ENCODE data around the gene CD84.
"Not testable (repeated sequence)": the region's sequence is repeated elsewhere in the genome, so short reads cannot be mapped to it uniquely, and the experiment has no call there.

The CD84 gene

DNA sequence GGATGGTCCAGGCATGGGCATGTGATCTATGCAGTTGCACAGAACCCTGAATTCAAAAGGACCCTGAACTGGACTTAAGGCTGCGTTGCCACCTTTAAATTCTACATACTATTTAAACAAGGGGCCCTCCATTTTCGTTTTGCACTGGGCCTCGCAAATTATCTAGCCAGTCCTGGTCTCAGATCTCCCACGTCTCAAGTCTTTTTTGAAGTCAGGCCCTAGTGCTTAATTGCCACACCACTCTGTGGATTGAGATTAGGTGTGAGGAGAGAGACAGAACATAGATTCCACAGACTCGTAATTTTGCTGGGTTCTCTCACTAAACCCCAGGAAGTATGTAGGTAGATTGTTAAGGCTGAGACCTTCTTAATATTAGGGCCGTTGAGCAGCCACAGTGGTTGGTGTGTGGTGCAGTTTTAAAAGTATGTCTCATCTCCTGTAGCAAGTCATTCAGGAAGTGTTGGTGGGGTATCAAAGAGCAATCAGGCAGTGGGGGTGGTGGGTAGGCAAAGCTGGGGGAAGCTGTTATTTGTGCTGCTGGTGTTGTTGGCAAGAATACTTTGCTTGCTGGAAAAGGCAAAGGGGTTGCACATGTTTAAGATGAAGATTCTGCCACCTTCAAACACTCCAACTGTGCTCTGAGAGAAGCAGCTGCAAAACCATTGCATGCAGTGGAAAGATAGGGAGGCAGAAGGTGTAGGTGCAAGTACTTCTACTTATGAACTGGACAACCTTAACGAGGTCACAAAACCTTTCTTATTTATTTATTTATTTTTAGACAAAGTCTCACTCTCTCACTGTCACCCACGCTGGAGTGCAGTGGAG is 11.2 kb downstream of the CD84 start:
- DNase-seq, result no peak

DNA sequence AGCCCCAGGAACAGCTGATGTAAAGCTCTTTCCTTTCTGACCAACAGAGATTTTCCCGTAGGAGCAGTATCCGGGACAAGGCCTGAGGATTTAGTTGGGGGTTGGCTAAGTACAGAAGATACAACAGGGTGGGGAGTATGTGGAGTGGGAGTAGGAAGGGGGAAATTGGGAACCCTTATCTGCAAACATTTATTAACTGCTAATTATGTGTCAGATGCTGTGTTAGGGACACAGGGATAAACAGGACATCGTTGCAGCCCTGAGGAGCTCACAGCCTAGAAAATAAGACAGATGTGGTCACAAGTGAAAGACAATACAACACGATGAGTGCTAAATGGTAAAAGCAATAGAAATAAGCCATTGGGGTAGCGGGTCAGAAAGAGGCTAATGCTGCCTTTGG is 12.0 kb downstream of the CD84 start:
- no peak for DNase-seq

DNA sequence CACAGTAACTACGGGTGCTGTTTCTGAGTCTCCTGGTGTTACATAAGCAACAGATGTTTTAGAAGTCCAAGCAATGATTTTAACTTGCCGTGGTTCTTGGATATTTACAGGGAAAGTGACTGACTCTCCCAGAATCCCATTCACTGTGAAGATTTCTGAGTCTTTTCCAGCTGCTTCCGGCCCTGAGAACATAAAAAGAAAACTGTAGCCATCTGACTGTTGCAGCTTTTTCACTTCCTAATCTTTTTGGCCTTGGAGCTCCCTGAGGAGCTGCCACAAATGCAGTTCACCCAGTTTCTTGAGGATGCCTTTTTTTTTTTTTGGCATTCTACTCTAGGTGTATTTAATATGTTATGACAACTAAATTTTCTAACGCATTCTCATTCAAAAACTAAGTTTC is 13.7 kb downstream of the CD84 start:
- no peak for DNase-seq

GRCh38 chr1:160563230-160563629 is 16.1 kb downstream of the CD84 start:
- DNase-seq, result not testable (repeated sequence)

- not testable (repeated sequence) for DNase-seq
These were observed 16.6 kb downstream of the CD84 start for GRCh38 chr1:160562745-160563144.

- no peak for DNase-seq
These were observed 18.5 kb downstream of the CD84 start for GRCh38 chr1:160560806-160561205.

GRCh38 chr1:160560045-160560705 is 19.1 kb downstream of the CD84 start:
- no peak for DNase-seq

DNA sequence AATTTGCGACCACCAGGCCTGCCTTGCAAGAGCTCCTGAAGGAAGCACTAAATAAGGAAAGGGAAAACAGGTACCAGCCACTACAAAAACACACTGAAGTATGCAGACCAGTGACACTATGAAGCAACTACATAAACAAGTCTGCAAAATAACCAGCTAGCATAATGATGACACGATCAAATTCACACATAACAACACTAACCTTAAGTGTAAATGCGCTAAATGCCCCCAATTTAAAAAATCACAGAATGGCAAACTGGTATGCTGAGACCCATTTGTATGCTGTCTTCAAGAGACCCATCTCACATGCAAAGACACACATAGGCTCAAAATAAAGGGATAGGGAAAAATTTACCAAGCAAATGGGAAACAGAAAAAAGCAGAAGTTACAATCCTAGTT is 19.9 kb downstream of the CD84 start:
- DNase-seq, result not testable (repeated sequence)

DNA sequence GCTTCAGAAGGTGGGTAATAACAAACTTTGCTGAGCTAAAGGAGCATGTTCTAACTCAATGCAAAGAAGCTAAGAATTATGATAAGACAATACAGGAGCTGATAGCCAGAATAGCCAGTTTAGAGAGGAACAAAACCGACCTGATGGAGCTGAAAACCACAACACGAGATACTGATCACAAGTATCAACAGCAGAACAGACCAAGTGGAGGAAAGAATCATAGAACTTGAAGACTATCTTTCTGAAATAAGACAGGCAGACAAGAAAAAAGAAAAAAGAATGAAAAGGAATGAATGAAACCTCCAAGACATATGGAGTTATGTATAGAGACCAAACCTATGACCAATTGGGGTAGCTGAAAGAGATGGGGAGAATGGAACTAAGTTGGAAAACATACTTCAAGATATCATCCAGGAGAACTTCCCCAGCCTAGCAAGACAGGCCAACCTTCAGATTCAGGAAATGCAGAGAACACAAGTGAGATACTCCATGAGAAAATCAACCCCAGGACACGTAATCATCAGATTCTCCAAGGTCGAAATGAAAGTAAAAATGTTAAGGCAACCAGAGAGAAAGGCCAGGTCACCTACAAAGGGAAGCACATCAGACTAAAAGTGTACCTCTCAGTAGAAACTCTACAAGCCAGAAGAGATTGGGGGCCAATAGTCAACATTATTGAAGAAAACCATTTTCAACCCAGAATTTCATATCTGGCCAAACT is 20.5 kb downstream of the CD84 start:
- DNase-seq, result no peak

DNA sequence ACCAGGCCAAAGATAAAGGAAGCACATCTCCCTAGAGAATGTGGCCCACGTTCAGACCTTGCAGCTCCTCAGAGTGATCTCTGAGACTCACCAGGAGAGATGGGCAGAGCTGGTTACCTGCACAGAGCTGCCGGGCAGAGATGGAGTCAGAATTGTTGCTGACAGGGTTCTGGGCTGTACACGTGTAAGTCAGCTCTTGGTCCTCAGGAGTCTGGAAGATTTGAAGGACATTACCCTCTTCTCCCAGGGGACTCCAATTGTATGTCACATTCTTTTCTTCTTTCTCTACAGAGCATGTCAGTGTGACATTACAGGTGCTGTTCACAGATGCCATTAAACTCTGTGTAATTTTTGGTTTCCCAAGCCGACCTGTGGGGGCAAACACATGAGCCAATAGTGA is 25.5 kb downstream of the CD84 start:
- no peak for DNase-seq

DNA sequence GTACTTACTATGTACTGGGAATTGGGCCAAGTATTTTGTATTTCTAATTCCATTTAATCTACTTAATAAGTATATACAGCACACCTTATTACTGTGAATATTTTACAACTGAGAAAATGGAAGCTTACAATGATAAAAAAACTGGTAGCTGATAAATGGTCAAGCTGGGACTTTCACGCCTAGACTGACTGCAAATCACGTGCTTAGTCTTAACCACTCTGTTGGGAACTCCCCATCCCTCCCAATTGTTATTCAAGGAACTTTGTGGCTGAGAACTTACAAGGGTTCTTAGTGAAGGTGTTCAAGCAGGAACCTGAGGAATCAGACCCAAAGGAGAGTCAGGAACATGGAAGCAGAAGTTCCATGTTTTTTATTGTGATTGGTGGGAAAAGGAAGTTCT is 26.9 kb downstream of the CD84 start:
- DNase-seq, result no peak

GRCh38 chr1:160550572-160551034 is 28.7 kb downstream of the CD84 start:
- DNase-seq, result no peak

DNA sequence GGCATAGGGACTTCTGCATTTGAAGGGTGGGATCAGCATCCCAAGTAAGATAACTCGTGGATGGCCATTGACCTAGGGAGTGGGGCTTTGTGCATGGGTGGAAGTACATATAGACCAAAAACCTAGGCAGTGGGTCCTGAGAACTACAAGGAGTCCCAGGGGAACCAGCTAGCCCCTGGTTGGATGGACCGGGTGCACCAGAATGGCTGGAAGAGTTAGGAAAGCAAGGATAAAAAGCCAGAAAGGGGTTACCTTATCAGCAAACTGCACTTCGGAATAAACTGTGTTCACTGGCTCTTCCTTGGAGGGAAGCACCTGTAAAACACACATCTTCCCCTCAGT is 29.7 kb downstream of the CD84 start:
- no peak for DNase-seq

DNA sequence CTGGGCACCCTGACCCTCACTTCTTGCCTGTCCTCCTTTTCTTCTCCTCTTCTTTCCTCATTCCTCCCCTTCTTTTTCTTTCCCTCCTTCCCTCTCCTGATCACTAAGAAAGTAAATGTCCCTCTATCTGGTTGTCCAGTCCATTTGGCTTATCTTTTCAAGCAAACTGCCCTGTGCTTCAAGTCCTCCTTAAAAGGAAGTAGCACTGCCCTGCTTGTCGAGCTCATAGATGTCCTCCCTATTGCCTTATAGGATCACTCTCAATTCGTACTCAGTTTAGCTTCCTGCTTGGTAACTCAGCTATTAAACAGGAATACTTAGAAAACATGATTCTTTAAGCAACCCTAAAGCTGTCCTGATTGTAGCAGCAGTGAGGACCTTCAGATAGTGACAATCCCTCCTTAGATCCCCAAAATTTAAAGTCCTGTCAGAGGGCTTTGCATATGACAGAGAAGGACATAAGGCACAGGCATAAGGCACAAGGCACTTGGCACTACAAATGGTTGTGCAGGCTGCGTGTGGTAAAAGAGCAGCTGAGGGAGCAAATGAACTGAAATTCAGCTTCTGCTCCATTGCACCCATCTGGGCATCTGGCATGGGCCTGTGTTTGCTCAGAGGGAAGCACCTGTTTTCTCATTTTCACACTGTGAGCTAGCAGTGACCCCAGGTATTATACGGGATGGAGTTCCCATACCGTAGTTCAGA is 30.2 kb downstream of the CD84 start:
- DNase-seq, result no peak

DNA sequence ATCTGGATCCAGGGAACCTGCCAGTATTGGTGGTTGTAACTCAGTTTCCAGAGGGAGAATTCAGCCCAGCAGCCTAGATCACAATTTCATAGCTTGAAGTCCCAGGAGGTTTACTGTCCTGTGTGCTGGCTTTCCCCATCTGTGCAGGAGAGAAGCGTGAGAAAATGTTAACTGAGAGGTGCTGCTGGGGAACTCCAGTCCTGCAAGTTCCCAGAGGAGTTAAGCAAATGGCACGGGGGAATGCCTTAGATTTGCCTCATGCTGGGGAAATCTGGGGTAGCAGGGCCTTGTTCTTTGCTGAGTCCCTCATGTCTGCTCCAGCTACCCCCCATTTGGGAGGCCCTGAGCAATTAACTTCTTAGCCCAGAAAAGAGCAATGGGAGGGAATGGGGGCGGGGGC is 31.1 kb downstream of the CD84 start:
- DNase-seq, result no peak

DNA sequence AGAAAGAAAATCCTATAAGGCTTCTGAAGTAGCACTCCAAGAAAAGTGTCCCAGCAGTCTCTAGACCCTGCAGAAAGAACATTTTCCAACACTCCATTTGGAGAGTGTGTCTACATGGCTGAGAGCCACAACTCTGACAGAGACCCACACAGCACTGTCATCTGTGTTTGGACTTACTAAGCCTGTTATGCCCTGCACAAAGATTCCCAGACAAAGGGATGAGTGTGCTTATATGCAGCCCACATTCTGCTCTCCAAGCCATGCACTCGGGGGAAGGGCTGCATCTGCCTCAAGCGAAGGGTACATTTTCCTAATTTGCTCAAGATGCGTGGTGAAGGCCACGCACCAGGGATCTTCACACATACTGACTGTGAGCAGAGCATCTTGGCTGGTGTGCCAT is 31.9 kb downstream of the CD84 start:
- no peak for DNase-seq

DNA sequence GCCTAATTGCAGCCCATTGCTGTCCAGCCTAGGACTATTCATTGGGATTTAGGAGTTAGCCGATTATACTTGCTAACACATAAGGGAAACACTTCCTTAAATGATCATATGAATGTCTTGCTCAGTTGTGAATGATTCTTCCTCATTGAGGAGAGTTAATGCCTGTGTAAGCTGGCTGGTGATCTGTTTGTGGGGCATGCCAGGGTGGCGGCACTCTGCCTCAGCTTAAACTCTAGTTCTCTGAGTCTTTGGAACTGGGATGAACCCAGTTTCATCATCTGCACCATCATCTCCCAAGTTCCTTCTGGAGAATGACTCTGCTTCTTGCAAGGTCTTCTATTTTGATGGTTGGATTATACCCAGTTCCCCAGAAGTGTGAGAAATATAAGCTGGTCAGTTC is 32.4 kb downstream of the CD84 start:
- DNase-seq, result no peak

- DNase-seq, result no peak
These were observed 34.6 kb downstream of the CD84 start for GRCh38 chr1:160544647-160545046.

- DNase-seq, result no peak
These were observed 36.9 kb downstream of the CD84 start for GRCh38 chr1:160542303-160542945.

GRCh38 chr1:160541622-160542302 is 37.5 kb downstream of the CD84 start:
- no peak for DNase-seq

DNA sequence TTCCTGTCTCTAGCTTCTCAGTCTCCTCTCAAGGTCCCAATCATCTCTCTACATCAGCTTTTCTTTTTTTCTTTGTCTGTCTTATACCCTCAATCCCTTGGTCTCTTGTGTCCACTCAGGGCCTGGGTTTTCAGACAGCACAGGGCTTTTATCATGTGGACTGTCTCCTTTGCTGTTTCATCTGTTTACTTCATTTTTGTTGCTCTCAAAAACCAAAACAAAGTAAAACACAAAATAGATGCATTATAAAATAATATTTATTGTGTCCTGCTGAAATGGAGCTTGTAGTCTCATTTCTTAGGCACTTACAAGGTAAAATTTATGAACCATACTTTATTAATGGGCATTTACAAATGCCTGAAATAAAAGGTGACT is 38.5 kb downstream of the CD84 start:
- no peak for DNase-seq

All from NCI-H510A (cell line).